HG02588 (cell line): ENCODE results near the gene TWIST1.

Experiments used
- ATAC-seq: cut with Tn5 transposase; IDR thresholded peaks from one replicate; pipeline ENCODE4 v1.9.1; 2021; ENCODE audit warnings: mild to moderate bottlenecking, moderate library complexity; ENCODE audit not compliant: unreplicated experiment

The TWIST1 gene

GRCh38 chr7:19117091-19117869 lies at the start of gene TWIST1:
Gene TWIST1, minus strand, starts transcription at chr7:19117636. Its CDS starts 315 bp downstream, at chr7:19117321.
- ATAC-seq = no peak

DNA sequence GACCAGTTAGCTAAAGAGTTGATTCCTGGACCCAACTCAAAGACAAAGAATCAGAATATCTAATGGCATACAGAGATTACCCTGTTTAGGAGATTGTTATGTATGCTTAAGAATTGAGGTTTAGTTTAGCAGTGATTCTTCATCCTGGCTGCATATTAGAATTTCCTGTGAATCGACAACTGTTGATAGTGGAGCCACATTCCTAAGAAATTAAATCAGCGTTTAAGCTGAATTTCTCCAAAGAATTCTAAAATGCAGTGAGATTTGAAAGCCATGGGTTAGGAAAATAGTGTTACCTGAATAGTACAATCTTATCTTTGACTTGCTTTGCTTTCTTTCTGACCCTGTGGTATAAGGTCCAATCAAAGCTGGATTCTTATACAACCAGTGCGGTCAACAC lies 44.2 kb upstream of the TWIST1 start:
- ATAC-seq = no peak

GRCh38 chr7:19146699-19147098 lies 29.3 kb upstream of the TWIST1 start:
- no peak for ATAC-seq

GRCh38 chr7:19145434-19146115 lies 28.1 kb upstream of the TWIST1 start:
- no peak for ATAC-seq

GRCh38 chr7:19144661-19145433 lies 27.4 kb upstream of the TWIST1 start, which contains the start of gene FERD3L:
Gene FERD3L, minus strand, starts transcription at chr7:19145421. Its CDS starts 59 bp downstream, at chr7:19145362.
- ATAC-seq = no peak

DNA sequence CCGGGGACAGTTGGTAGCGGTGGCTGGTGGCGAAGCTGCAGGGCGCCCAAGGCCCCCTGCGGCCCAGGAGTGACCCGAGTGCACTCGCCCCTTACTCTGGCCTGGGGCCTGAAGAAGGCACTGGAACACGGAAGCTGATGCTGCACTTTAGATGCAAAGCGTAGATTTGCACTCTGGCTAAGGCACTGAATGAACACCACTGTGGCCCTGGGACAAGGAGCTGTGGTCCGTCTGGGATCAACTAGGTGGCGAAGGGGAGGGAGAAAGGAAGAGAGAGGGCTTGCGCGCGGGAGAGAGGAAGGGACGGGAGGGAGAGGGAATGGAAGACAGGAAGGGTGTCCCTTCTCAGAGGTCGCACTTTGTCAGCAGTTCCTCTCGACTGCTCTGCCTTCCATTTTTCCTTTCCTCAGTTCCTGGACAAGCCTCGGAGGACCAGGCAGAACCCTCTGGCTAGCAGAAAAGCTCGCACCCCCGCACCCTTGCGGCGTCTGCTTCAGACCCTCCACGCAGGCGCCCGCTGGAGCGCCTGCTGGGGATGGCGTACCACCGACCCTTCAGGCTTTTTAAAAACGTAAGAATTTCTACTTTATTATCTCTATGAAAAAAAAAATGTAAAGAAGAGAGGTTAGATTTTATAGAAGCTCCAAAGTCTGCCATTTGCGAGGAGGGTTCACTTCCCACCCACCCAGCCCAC lies 26.6 kb upstream of the TWIST1 start:
- ATAC-seq = no peak

DNA sequence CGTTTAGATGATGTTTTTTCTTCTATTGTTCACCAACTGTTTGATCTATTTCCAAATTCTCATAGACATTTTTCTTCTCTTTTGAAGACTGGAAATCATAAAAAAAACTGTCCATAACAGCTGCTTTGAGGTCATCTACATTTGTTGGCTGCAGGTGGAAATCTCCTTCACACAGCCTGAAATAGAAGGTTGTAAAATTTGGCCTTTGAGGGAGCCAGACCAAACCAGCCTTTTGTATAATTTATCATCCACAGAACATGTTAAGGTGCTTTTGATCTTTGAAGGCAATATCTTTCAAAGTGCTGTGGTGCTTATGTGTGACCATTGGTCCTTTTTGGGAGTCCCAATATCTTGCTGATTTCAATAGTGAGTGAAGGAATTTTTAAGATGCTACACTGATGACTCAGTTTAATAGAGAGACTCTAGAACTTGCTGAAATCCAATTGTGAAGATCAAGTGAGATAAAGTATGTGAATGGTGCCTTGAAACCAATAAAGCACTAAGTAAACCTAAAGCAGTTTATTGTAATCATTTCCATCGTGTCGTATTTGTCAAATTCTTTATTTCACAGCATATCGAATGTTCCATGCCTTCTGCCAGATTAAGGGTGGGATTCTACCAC lies 22.4 kb upstream of the TWIST1 start:
- ATAC-seq = no peak

DNA sequence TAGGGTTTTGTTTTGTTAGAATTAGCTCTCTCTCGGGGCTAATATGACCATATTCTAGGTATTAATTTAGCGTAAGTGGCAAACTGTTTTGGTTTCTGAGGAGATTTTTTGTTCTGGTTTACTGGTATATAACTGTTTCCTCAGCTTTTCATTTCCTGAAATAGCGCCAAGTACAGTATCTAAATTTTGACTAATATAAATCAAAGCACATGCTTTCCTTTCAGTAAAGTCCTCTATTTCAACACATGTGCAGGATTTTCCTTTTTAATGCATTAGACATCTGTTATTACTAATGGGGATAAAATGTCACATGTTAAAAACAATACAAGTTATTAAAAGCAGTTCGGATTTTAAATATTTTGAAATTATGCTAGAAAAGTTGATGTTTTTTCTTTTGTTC lies 16.4 kb upstream of the TWIST1 start:
- ATAC-seq = no peak

DNA sequence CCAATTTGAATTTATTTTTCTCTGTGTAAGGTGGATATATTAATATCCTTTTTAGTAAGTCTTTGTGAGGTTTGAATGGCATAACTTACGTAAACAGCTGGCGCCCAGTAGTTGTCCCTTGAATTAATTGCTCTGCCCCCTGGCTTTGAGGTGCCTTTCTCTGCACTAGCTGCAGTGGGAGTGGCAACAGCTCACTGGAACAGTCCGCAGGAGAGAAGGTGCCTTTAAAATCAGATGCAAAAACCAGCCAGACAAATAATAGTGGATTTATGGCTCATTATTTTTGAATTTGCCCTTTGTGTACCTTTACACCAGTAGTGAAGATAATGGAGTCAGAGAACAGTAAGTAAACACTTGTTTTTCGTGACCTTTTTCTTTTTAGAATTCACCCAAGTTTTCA lies 16.0 kb upstream of the TWIST1 start:
- ATAC-seq = no peak

DNA sequence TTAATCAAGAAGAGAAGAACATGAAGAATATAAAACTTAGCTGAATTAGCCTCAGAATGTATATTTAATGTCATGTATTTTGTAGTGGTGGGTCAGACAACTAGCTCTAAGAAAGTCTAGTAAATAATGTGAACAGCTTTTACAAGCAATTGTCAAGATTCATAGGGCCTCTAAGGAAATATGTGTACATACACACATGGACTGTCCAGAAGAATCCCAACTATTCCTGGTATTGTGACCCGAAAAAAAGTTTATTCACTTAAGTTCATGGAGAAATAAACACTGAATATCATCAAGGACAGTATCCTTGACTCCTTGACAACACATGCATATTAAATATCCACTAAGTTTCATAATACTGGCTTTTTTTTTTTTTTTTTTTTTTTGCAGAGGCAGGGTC lies 11.4 kb upstream of the TWIST1 start:
- no peak for ATAC-seq

DNA sequence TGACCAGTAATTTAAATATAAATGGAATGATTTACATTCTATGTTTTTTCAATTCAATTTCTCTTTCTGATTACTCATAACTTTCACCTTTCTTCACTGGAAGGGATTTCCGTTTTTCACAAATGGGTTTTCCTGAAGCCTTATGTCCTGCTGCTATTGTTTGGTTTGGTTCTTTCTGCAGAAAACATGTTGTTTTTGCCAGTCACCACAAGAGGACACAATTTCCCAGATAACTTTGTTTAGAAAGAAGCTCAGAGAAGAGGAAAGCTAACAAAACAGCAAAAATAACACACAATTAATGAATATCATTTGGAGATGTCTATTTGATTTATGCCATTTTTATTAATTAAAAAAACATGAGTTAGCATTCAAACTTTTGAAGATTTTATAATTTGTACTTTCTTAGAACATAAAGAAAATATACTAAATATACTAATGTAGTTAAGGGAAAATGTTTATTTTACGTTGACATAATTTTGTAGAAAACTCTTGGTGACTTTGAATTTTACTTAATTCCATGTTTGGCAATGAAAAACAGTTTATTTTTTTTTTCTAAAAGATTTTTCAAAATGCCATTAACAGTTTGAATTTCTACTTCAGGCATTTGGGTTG lies 4.6 kb upstream of the TWIST1 start:
- ATAC-seq = no peak

GRCh38 chr7:19119870-19120486 lies 2.5 kb upstream of the TWIST1 start:
- ATAC-seq = no peak

DNA sequence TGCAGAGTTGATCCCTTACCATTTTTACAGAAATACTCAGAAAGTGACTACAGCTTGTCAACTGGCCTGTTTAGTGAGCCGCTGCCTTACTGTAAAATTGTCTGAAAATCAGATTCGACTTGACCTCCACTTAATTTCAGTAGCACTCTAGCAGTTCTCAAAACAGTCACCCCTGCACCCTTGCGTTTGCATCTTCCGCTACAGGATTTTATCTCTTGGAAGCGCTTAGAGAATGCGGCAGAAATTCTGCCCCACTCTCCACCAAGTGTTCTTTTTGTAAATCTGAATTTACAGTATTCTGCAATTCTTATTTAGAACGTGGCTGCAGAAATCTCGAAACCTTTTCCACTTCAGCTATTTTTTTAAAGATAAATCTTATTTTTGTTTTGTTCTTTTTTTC lies 1.9 kb upstream of the TWIST1 start:
- ATAC-seq = no peak

DNA sequence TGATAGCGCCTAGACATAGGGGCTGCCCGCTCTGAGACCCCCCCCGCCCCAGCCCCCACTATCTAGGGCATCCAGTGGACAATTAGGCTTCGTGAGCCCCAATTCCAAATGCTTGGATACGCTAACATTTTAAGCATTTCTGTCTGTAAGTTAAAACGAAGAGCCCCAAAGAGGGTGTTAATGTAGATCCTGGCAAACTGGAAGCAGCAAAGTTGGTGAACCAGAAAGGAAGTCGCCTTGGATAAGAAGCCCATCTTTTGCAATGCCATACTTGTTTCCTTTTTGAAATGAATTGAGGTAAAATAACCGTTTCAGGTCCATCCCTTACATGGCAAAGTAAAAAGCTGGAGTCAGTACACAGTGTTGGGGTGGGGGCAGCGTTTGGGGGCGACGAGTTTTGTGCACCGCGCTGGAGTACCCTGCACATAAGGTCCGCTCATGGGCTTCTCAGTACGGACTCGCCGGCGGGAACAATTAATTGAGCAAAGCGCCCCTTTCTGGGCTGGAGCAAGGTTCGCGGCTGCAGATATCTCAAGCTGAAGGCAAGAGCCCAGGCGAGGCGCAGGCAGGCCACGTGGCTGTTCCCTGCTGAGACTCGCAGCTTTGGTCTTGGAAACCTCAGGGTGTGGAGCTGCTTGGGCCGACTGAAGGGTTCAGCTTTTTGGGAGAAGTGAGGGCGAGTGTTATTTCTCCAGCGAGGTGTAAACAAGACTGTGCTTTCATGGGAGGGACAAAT lies 1.4 kb upstream of the TWIST1 start:
- no peak for ATAC-seq

DNA sequence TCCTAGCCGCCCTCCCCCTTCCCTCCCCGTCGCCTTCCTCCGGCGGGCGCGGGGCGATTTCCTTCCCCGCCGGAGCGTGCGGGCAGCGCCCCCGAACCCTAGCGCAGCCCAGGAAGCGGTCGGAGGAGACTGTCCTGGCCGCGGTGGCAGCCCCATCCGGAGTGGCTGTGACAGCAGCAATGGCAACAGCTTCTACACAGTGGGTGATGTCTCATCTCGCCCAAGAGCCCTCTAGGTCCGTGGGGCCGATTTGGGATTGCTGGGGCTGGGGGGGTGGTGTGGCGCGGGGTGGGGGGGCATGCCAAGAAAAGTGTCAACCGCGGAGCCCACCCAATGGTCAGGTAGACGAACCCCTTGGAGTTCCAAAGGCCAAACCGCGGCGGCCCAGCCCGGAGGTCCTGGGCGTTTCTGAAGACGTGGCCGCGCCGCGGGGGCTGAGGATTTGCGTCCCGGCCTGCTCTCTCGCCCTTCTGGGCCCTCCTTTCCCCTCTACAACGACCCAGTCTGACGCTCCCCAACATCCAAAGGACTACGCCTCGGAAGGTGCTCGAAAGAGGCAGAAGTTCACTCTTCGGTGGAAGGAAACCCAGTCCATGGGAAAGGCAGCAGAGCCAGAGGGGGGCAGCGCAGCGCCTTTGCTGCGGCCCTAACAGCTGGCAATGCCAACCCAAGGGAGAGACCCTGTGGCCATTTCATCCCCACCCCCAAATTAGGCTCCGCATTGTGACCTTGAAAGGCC lies 603 bp upstream of the TWIST1 start:
- no peak for ATAC-seq

- no peak for ATAC-seq
These were observed 1.0 kb downstream of the TWIST1 start for GRCh38 chr7:19116121-19117090.

DNA sequence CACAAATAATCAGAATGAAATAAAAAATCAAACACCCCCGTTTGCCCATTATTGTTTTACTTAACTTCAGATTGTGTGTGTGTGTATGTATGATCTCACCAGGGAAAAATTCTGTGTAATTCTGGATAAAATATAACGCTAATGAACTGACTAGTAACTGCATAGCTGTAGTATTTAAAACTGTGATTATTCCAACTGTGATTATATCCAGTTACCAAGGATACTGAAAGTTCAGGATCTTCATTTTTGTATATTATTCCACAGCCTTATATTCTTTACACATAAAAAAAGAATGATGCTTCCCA lies 2.9 kb downstream of the TWIST1 start:
- ATAC-seq = no peak
